ENCODE measurements around the gene FBXL15. TPM values are rescaled to one million over a fixed set of nuclear protein-coding genes. Genes with fewer than 3 reads are reported as not detected.

The FBXL15 gene
- polyA plus RNA-seq, 4 donors, result 7.8 to 14.2 (median 11.9) TPM

DNA sequence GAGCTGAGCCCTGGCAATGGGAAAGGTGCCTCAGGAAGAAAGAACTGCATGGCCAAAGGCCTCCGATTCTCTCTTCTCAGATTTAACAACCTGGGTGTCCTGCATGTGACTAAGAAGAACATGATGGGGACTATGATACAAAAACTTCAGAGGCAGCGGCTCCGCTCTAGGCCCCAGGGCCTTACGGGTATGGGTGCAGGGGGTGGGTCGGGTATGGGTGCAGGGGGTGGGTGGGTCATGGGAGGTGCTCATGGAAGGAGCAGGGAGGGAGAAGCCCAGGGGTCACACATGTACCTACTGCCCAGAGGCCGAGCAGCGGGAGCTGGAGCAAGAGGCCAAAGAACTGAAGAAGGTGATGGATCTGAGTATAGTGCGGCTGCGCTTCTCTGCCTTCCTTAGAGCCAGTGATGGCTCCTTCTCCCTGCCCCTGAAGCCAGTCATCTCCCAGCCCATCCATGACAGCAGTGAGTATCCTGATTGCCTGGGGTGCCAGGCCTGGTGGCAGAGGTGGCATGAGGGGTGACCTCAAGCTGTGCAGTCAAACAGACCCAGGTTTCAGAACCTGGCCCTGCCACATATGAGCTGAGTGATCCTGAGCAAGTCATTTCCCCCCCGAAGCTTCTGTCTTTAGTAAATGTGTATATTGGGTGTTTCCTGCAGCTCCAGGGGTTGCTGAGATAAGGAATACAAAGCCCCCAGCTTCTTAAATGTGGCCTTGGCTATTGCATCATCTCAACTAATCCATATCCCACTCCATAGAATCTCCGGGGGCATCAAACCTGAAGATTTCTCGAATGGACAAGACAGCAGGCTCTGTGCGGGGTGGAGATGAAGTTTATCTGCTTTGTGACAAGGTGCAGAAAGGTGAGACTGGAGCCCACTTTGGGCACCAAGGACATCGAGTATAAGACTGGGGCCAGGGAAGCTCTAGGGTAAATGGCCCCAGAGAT, 23.1 kb upstream of the FBXL15 start:
- DNase-seq (ENCODE audit: low read depth in 4 of 4, low spot score in 2 of 4), result no peak

DNA sequence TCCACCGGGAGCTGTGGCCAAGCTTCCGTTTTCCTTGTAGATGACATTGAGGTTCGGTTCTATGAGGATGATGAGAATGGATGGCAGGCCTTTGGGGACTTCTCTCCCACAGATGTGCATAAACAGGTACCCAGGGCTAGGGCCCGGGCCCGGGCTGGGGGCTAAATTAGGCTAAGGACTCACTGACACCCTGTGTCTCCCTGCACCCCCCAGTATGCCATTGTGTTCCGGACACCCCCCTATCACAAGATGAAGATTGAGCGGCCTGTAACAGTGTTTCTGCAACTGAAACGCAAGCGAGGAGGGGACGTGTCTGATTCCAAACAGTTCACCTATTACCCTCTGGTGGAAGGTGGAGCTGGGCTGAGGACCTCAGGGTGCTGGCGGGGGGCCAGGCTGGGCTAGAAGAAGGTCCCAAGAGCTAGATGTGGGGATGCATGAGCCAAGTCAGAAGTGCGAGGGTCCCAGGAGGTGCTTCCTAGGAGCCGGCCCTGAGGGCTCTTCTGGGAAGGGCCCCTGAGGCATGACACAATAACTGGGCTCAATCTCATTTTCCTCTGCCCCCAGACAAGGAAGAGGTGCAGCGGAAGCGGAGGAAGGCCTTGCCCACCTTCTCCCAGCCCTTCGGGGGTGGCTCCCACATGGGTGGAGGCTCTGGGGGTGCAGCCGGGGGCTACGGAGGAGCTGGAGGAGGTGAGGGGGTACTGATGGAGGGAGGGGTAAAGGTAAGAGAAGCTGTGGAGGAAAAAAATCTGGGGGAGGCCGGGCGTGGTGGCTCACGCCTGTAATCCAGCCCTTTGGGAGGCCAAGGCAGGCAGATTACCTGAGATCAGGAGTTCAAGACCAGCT, 22.2 kb upstream of the FBXL15 start:
- DNase-seq (ENCODE audit: low read depth in 4 of 4, low spot score in 2 of 4), result no peak

- no peak for DNase-seq (ENCODE audit: low read depth in 4 of 4, low spot score in 2 of 4)
Observed at GRCh38 chr10:102399217-102400021, 21.2 kb upstream of the FBXL15 start.

- no peak for DNase-seq (ENCODE audit: low read depth in 4 of 4, low spot score in 2 of 4)
Observed at GRCh38 chr10:102400076-102400475, 20.6 kb upstream of the FBXL15 start.

GRCh38 chr10:102400598-102401341, 19.9 kb upstream of the FBXL15 start:
- DNase-seq (ENCODE audit: low read depth in 4 of 4, low spot score in 2 of 4), result no peak

DNA sequence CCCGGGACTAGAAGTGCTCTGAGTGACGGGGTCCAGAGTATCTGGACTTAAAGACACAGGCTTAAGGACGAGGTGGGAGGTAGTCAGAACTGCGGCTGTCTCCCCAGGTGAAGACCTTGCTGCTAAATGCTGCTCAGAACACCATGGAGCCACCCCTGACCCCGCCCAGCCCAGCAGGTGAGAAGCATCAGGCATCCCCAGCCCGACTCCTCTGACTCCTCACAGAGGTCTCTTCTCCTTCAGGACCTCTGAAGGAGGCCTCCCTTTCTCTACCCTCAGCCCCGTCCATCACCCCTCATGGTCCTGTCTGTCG, 19.3 kb upstream of the FBXL15 start:
- DNase-seq (ENCODE audit: low read depth in 4 of 4, low spot score in 2 of 4), result no peak

DNA sequence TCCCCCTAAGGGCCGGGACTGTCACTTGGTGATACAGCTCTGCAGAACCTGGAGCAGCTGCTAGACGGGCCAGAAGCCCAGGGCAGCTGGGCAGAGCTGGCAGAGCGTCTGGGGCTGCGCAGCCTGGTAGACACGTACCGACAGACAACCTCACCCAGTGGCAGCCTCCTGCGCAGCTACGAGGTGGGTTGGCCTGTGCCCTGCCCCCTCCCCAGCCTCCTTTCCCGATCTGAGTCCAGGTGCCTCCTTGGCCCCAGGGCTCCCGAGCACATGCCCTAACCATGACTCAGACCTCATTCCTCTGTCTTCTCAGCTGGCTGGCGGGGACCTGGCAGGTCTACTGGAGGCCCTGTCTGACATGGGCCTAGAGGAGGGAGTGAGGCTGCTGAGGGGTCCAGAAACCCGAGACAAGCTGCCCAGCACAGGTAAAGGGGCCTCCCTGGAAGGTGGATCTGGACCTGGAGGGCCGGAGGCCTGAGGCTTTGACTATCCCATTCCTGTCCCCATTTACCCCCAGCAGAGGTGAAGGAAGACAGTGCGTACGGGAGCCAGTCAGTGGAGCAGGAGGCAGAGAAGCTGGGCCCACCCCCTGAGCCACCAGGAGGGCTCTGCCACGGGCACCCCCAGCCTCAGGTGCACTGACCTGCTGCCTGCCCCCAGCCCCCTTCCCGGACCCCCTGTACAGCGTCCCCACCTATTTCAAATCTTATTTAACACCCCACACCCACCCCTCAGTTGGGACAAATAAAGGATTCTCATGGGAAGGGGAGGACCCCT, 18.7 kb upstream of the FBXL15 start:
- no peak for DNase-seq (ENCODE audit: low read depth in 4 of 4, low spot score in 2 of 4)

DNA sequence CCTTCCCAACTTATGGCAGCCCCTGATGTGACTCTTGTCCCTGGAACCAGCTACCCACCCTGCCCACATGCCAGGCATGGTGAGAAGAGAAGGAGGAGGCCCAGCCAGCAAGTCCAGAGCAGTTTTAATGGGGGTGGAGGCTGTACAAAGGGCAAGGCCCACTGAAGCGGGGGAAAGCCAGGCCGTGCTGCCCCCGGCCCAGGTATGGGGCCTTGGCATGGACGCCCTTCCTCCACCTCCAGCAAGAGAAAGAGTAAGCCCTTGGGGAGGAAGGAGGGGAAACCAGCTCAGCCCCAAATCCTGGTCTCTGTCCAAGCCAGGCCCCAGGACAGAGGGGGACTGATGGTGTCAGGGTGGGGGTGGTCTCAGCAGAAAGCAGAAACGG, 18.1 kb upstream of the FBXL15 start:
- DNase-seq (ENCODE audit: low read depth in 4 of 4, low spot score in 2 of 4), result no peak

GRCh38 chr10:102403115-102403514, 17.5 kb upstream of the FBXL15 start:
- DNase-seq (ENCODE audit: low read depth in 4 of 4, low spot score in 2 of 4), result no peak

- no peak for DNase-seq (ENCODE audit: low read depth in 4 of 4, low spot score in 2 of 4)
Observed at GRCh38 chr10:102404361-102405107, 16.1 kb upstream of the FBXL15 start.

- DNase-seq (ENCODE audit: low read depth in 4 of 4, low spot score in 2 of 4), result no peak
Observed at GRCh38 chr10:102405108-102405571, 15.5 kb upstream of the FBXL15 start.

DNA sequence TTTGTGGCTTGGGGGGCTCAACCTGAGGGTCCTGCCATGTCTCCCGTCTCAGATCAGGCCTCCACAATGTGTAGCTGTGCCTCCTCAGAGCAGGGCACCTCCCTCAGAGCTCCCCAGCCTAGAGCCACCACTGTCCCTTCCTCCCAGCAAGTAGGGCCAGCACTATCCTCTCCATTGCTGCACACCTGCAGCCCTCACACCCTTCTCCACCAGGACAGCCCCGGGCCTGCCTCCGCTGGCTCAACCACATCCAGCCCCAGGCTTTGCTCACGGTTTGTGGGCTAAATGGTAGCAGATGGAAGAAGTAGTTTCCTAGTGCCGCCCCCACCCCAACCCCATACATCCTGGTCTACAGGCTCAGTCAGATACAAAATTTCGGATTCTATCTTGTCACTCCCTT, 15.0 kb upstream of the FBXL15 start:
- DNase-seq (ENCODE audit: low read depth in 4 of 4, low spot score in 2 of 4), result no peak

DNA sequence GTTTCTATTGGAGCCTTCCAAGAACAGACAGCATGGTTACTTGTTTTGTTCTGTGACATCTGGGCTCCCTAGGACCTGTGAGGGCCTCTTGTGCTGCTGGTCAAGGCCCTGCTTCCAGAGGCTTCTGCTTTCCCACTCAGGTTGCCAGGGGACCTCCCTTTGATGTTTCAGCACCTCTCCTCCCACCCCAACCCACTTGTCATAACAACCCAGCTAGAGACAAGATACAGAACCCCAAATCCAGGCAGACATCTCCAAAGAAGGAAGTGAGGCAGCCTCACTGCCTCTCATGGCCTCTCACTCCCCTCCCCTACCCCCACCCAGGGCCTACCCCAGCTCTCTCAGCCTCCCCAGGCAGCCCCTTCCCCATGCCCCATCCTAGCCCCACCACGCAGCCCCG, 13.8 kb upstream of the FBXL15 start:
- no peak for DNase-seq (ENCODE audit: low read depth in 4 of 4, low spot score in 2 of 4)

- DNase-seq (ENCODE audit: low read depth in 4 of 4, low spot score in 2 of 4), result no peak
Observed at GRCh38 chr10:102407425-102408130, 13.1 kb upstream of the FBXL15 start.

DNA sequence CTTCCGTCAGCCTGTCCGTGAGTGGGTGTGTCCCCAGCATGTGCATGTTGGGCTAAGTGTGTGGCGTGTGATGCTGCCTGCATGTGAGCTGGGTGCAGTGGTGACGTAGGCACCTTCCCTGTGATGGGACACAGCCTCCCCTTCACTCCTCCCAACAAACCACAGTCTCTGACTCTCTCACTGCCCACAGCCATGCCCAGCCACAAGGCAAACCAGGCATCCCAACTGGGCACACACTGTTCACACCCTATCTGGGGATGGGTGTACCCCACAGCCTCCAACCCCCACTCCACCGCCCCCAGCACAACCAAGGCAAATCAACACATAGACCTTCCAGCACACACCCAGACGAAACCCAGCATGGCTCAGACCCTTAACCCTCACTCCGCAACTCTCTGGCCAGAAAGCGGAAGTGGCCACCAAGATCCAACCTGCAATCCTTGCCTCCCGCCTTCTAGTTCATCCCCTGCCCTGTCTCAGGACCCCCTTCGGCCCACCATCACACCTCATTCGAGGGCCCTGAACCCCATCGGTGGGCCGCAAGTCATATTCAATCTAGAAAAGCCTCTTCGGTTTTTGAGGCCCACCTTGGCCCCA, 12.4 kb upstream of the FBXL15 start:
- no peak for DNase-seq (ENCODE audit: low read depth in 4 of 4, low spot score in 2 of 4)

DNA sequence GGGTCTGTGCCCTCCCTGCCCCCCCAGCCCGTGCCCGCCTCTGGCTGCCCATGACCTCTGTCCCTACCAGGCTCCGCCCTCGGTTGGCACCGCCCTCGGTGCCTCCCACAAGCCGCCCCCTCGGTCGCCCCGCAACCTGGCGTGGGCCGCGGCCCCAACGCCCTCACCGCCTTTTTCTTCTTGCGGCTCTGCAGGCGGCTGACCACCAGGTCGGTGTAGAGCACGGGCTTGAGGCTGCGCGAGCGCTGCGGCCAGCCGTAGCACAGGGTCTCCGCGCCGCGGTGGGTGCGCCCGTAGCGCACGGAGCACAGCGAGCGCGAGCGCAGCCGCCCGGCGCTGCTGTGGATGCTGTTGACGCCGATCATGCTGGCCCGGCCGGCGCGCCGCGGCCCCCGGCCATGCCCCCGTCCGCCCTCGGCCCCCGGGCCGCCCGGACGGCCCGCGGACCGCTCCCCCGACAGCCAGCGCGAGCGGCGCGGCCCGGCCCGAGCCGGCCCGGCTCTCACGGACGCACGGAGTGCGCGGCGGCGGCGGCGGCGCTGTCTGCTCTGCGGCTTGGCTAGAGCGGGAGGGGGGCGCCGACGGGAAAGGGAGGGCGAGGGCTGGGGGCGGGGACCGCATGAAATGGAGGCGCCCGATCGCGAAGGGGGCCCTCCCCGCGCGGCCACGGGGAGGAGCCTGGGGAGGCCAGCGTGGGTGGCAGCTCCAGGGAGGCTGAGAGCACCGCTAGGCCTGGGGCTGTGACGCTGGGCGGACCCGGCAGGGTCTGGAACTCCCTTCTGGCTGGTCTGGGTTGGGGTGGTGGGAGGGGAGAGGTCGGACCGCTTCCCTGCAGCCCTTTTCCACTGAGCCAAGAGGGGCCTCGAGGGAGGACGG, 11.7 kb upstream of the FBXL15 start:
- DNase-seq (ENCODE audit: low read depth in 4 of 4, low spot score in 2 of 4), result no peak

Measured in left renal cortex interstitium (tissue), 4 donors.